HEK293 (cell line): ENCODE results near the gene LASP1.

Source experiments
- GLI2 ChIP-seq: fragments of 450-650 bp; formaldehyde crosslinking; IDR thresholded peaks from 2 replicates; pipeline ENCODE4; 2017; ENCODE audit warnings: missing biosample characterization, missing genetic modification characterization, low read depth, borderline replicate concordance
- KLF10 ChIP-seq: fragments of 450-650 bp; IDR thresholded peaks from 2 replicates; pipeline ENCODE4 v1.5.1; 2018; ENCODE audit warnings: missing biosample characterization, mild to moderate bottlenecking, missing genetic modification characterization
- OVOL3 ChIP-seq: fragments of 450-650 bp; formaldehyde crosslinking; IDR thresholded peaks from 2 replicates; pipeline ENCODE4 v1.5.1; 2016; ENCODE audit warnings: missing biosample characterization, missing genetic modification characterization
- YY1 ChIP-seq: fragments of 450-650 bp; formaldehyde crosslinking; IDR thresholded peaks from 2 replicates; pipeline ENCODE4 v1.5.1; 2018; ENCODE audit warnings: missing biosample characterization, missing genetic modification characterization
- ZBTB21 ChIP-seq: fragments of 450-650 bp; formaldehyde crosslinking; IDR thresholded peaks from 2 replicates; pipeline ENCODE4 v1.5.1; 2017; ENCODE audit warnings: missing biosample characterization, missing genetic modification characterization
- ZFHX2 ChIP-seq: fragments of 450-650 bp; formaldehyde crosslinking; conservative IDR thresholded peaks from 2 replicates; pipeline ENCODE4 v1.5.1; 2016; ENCODE audit warnings: missing biosample characterization, missing genetic modification characterization
- ZNF112 ChIP-seq: fragments of 450-650 bp; formaldehyde crosslinking; IDR thresholded peaks from 2 replicates; pipeline ENCODE4 v1.5.0; 2017; ENCODE audit warnings: missing biosample characterization, missing genetic modification characterization
- ZNF114 ChIP-seq: fragments of 450-650 bp; formaldehyde crosslinking; IDR thresholded peaks from 2 replicates; pipeline ENCODE4 v1.5.0; 2017; ENCODE audit warnings: missing biosample characterization, missing genetic modification characterization
- ZNF146 ChIP-seq: fragments of 450-650 bp; formaldehyde crosslinking; IDR thresholded peaks from 2 replicates; pipeline ENCODE4 v1.5.1; 2016; ENCODE audit warnings: missing biosample characterization, missing genetic modification characterization
- ZNF155 ChIP-seq: fragments of 450-650 bp; formaldehyde crosslinking; IDR thresholded peaks from 2 replicates; pipeline ENCODE4 v1.5.1; 2016; ENCODE audit warnings: missing biosample characterization, missing genetic modification characterization
- ZNF169 ChIP-seq: fragments of 450-650 bp; formaldehyde crosslinking; IDR thresholded peaks from 2 replicates; pipeline ENCODE4 v1.5.1; 2016; ENCODE audit warnings: missing biosample characterization, missing genetic modification characterization
- ZNF175 ChIP-seq: fragments of 450-650 bp; formaldehyde crosslinking; IDR thresholded peaks from 2 replicates; pipeline ENCODE4 v1.5.1; 2016; ENCODE audit warnings: missing biosample characterization, missing genetic modification characterization
- ZNF184 ChIP-seq: fragments of 450-650 bp; IDR thresholded peaks from 2 replicates; pipeline ENCODE4 v1.5.1; 2018; ENCODE audit warnings: missing biosample characterization, mild to moderate bottlenecking, missing genetic modification characterization
- ZNF2 ChIP-seq: fragments of 450-650 bp; formaldehyde crosslinking; IDR thresholded peaks from 2 replicates; pipeline ENCODE4 v1.5.1; 2016; ENCODE audit warnings: missing biosample characterization, missing genetic modification characterization
- ZNF23 ChIP-seq: fragments of 450-650 bp; formaldehyde crosslinking; IDR thresholded peaks from 2 replicates; pipeline ENCODE4 v1.5.1; 2016; ENCODE audit warnings: missing biosample characterization, missing genetic modification characterization, borderline replicate concordance
- ZNF24 ChIP-seq: fragments of 450-650 bp; formaldehyde crosslinking; IDR thresholded peaks from 2 replicates; pipeline ENCODE4 v1.5.1; 2016; ENCODE audit warnings: missing biosample characterization, missing genetic modification characterization
- ZNF48 ChIP-seq: fragments of 450-650 bp; formaldehyde crosslinking; IDR thresholded peaks from 2 replicates; pipeline ENCODE4 v1.5.1; 2016; ENCODE audit warnings: missing biosample characterization, missing genetic modification characterization
- ZNF548 ChIP-seq: fragments of 450-650 bp; formaldehyde crosslinking; IDR thresholded peaks from 2 replicates; pipeline ENCODE4 v1.5.1; 2016; ENCODE audit warnings: missing biosample characterization, missing genetic modification characterization
- ZNF555 ChIP-seq: fragments of 450-650 bp; formaldehyde crosslinking; conservative IDR thresholded peaks from 2 replicates; pipeline ENCODE4 v1.5.1; 2017; ENCODE audit warnings: missing biosample characterization, mild to moderate bottlenecking, missing genetic modification characterization, inconsistent platforms
- ZNF571 ChIP-seq: fragments of 450-650 bp; formaldehyde crosslinking; IDR thresholded peaks from 2 replicates; pipeline ENCODE4 v1.5.0; 2017; ENCODE audit warnings: missing biosample characterization, missing genetic modification characterization
- ZNF610 ChIP-seq: fragments of 450-650 bp; formaldehyde crosslinking; IDR thresholded peaks from 2 replicates; pipeline ENCODE4 v1.5.1; 2016; ENCODE audit warnings: missing biosample characterization, missing genetic modification characterization, borderline replicate concordance
- ZNF626 ChIP-seq: fragments of 450-650 bp; sonication (Bioruptor Pico); formaldehyde crosslinking; IDR thresholded peaks from 2 replicates; pipeline ENCODE4 v1.5.1; 2018; ENCODE audit warnings: missing biosample characterization, missing genetic modification characterization, inconsistent platforms
- ZNF654 ChIP-seq: fragments of 450-650 bp; formaldehyde crosslinking; IDR thresholded peaks from 2 replicates; pipeline ENCODE4 v1.5.1; 2016; ENCODE audit warnings: low read depth, missing biosample characterization, missing genetic modification characterization
- ZNF670 ChIP-seq: fragments of 450-650 bp; formaldehyde crosslinking; IDR thresholded peaks from 2 replicates; pipeline ENCODE4 v1.5.1; 2016; ENCODE audit warnings: missing biosample characterization, missing genetic modification characterization, low read depth
- ZNF777 ChIP-seq: fragments of 450-650 bp; formaldehyde crosslinking; IDR thresholded peaks from 2 replicates; pipeline ENCODE4 v1.5.1; 2017; ENCODE audit warnings: missing biosample characterization, missing genetic modification characterization, borderline replicate concordance
- ZNF791 ChIP-seq: fragments of 450-650 bp; formaldehyde crosslinking; IDR thresholded peaks from 2 replicates; pipeline ENCODE4 v1.5.1; 2016; ENCODE audit warnings: missing biosample characterization, missing genetic modification characterization
- ZNF830 ChIP-seq: fragments of 450-650 bp; IDR thresholded peaks from 2 replicates; pipeline ENCODE4 v1.5.0; 2018; ENCODE audit warnings: missing biosample characterization, missing genetic modification characterization, low read depth, mild to moderate bottlenecking, moderate library complexity
- ZXDB ChIP-seq: fragments of 450-650 bp; formaldehyde crosslinking; IDR thresholded peaks from 2 replicates; pipeline ENCODE4 v1.5.1; 2016; ENCODE audit warnings: missing biosample characterization, missing genetic modification characterization
- TF ChIP-seq, protein P1 (sequence below): fragments of 450-650 bp; formaldehyde crosslinking; IDR thresholded peaks from 2 replicates; pipeline ENCODE4 v1.5.1; 2016; ENCODE audit warnings: missing biosample characterization, missing genetic modification characterization
- TF ChIP-seq, protein P2 (sequence below): fragments of 450-650 bp; formaldehyde crosslinking; IDR thresholded peaks from 2 replicates; pipeline ENCODE4 v1.5.0; 2017; ENCODE audit warnings: missing biosample characterization, missing genetic modification characterization, borderline replicate concordance
- TF ChIP-seq, protein P3 (sequence below): fragments of 450-650 bp; formaldehyde crosslinking; IDR thresholded peaks from 2 replicates; pipeline ENCODE4 v1.5.1; 2016; ENCODE audit warnings: missing biosample characterization, missing genetic modification characterization
- TF ChIP-seq, protein P4 (sequence below): fragments of 450-650 bp; formaldehyde crosslinking; IDR thresholded peaks from 2 replicates; pipeline ENCODE4 v1.5.1; 2016; ENCODE audit warnings: missing biosample characterization, missing genetic modification characterization

The LASP1 gene

DNA sequence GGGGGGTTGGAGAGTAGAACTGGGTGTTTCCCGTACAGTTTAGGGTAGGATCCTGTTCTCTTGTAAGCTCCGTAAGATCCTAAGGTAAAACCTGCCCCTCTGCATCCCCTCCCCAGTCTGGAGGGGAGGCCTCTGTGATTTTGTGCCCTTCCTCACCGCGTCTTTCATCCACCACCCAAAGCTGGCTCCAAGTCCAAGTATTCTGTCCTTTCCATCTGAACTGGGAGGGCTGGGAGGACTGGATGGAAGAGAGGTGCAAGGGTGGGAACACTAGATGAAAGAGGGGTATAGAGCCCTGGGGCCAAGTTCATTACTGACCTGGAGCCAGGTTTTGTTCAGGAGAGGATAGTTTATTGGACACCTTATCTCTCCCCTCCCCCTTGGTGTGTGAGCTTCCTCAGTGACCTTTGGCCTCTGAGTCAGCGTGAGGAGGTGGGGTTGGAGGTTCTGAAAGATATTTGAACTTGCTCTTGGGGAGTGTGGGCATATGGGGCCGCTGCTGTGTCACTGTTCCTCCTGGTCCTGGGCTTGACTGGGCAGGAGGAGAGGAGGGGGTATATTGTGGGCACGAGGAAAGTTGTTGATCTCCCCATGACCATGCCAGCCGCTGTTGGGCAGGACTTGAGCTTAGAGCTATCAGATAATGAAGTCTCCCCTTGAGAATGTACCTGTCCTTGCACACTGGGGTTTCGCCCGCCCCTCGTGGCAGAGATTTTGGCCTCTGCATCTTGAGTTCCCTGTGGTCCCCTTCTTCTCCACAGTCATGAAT lies 1.6 kb downstream of the LASP1 start (continued):
- TF ChIP-seq, protein P1, sequence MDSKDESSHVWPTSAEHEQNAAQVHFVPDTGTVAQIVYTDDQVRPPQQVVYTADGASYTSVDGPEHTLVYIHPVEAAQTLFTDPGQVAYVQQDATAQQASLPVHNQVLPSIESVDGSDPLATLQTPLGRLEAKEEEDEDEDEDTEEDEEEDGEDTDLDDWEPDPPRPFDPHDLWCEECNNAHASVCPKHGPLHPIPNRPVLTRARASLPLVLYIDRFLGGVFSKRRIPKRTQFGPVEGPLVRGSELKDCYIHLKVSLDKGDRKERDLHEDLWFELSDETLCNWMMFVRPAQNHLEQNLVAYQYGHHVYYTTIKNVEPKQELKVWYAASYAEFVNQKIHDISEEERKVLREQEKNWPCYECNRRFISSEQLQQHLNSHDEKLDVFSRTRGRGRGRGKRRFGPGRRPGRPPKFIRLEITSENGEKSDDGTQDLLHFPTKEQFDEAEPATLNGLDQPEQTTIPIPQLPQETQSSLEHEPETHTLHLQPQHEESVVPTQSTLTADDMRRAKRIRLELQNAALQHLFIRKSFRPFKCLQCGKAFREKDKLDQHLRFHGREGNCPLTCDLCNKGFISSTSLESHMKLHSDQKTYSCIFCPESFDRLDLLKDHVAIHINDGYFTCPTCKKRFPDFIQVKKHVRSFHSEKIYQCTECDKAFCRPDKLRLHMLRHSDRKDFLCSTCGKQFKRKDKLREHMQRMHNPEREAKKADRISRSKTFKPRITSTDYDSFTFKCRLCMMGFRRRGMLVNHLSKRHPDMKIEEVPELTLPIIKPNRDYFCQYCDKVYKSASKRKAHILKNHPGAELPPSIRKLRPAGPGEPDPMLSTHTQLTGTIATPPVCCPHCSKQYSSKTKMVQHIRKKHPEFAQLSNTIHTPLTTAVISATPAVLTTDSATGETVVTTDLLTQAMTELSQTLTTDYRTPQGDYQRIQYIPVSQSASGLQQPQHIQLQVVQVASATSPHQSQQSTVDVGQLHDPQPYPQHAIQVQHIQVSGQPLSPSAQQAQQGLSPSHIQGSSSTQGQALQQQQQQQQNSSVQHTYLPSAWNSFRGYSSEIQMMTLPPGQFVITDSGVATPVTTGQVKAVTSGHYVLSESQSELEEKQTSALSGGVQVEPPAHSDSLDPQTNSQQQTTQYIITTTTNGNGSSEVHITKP (tag by site-specific recombination) = peak; percentile 89
- TF ChIP-seq KLF10 (0 out of 2 replicates have a peak, but pooled peaks have one; percentile 50), ZNF654 (peak; percentile 56), ZNF184 (tag by site-specific recombination) (no peak), ZNF571 (tag by site-specific recombination) (no peak), ZFHX2 (peak; percentile 83), YY1 (tag by site-specific recombination) (no peak), ZXDB (tag by site-specific recombination) (no peak), ZNF23 (tag by site-specific recombination) (no peak), ZNF610 (tag by site-specific recombination) (no peak), OVOL3 (tag by site-specific recombination) (no peak), ZNF146 (no peak), ZNF175 (no peak), ZNF555 (no peak), ZNF24 (tag by site-specific recombination) (0 out of 2 replicates have a peak, but pooled peaks have one; percentile 24), ZNF830 (tag by site-specific recombination) (no peak), ZNF626 (tag by site-specific recombination) (no peak), ZNF2 (0 out of 2 replicates have a peak, but pooled peaks have one; percentile 17), ZBTB21 (tag by site-specific recombination) (no peak), ZNF48 (tag by site-specific recombination) (no peak), ZNF169 (no peak), ZNF777 (tag by site-specific recombination) (no peak), ZNF548 (tag by site-specific recombination) (no peak), ZNF112 (tag by site-specific recombination) (no peak), ZNF670 (no peak), ZNF114 (no peak), ZNF155 (tag by site-specific recombination) (no peak), GLI2 (no peak), ZNF791 (no peak)
- TF ChIP-seq, protein P2, sequence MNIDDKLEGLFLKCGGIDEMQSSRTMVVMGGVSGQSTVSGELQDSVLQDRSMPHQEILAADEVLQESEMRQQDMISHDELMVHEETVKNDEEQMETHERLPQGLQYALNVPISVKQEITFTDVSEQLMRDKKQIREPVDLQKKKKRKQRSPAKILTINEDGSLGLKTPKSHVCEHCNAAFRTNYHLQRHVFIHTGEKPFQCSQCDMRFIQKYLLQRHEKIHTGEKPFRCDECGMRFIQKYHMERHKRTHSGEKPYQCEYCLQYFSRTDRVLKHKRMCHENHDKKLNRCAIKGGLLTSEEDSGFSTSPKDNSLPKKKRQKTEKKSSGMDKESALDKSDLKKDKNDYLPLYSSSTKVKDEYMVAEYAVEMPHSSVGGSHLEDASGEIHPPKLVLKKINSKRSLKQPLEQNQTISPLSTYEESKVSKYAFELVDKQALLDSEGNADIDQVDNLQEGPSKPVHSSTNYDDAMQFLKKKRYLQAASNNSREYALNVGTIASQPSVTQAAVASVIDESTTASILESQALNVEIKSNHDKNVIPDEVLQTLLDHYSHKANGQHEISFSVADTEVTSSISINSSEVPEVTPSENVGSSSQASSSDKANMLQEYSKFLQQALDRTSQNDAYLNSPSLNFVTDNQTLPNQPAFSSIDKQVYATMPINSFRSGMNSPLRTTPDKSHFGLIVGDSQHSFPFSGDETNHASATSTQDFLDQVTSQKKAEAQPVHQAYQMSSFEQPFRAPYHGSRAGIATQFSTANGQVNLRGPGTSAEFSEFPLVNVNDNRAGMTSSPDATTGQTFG = no peak
- TF ChIP-seq, protein P3, sequence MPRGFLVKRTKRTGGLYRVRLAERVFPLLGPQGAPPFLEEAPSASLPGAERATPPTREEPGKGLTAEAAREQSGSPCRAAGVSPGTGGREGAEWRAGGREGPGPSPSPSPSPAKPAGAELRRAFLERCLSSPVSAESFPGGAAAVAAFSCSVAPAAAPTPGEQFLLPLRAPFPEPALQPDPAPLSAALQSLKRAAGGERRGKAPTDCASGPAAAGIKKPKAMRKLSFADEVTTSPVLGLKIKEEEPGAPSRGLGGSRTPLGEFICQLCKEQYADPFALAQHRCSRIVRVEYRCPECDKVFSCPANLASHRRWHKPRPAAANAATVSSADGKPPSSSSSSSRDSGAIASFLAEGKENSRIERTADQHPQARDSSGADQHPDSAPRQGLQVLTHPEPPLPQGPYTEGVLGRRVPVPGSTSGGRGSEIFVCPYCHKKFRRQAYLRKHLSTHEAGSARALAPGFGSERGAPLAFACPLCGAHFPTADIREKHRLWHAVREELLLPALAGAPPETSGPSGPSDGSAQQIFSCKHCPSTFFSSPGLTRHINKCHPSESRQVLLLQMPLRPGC (tag by site-specific recombination) = 0 out of 2 replicates have a peak, but pooled peaks have one; percentile 29
- TF ChIP-seq, protein P4, sequence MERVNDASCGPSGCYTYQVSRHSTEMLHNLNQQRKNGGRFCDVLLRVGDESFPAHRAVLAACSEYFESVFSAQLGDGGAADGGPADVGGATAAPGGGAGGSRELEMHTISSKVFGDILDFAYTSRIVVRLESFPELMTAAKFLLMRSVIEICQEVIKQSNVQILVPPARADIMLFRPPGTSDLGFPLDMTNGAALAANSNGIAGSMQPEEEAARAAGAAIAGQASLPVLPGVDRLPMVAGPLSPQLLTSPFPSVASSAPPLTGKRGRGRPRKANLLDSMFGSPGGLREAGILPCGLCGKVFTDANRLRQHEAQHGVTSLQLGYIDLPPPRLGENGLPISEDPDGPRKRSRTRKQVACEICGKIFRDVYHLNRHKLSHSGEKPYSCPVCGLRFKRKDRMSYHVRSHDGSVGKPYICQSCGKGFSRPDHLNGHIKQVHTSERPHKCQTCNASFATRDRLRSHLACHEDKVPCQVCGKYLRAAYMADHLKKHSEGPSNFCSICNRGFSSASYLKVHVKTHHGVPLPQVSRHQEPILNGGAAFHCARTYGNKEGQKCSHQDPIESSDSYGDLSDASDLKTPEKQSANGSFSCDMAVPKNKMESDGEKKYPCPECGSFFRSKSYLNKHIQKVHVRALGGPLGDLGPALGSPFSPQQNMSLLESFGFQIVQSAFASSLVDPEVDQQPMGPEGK = peak; percentile 82
